HepG2 (cell line): Measurements from ENCODE around the gene SUPT4H1. TPM values are rescaled to one million over a fixed set of nuclear protein-coding genes. Genes with fewer than 3 reads are reported as not detected.

Experiments
- ARNT ChIP-seq: fragments of 450-650 bp; IDR thresholded peaks from 2 replicates; pipeline ENCODE4 v1.6.1; 2017
- HMG20A ChIP-seq: IDR thresholded peaks from 2 replicates; pipeline ENCODE4 v1.6.1; 2016; ENCODE audit warnings: borderline replicate concordance
- MAFF ChIP-seq: IDR thresholded peaks from 2 replicates; pipeline ENCODE4 v1.6.1; 2011; ENCODE audit warnings: low read depth, low read length, improper control_type of control experiment
- MBD4 ChIP-seq: IDR thresholded peaks from 2 replicates; pipeline ENCODE4 v1.6.1; 2012; ENCODE audit warnings: low read length, inconsistent platforms, borderline replicate concordance
- NR2F6 ChIP-seq, 2 experiments: IDR thresholded peaks; 2 replicates each; pipeline ENCODE4 v1.6.1; 2016; ENCODE audit warnings: antibody characterized with exemption in 1 of 2, mild to moderate bottlenecking in 1 of 2
- POLR2AphosphoS5 ChIP-seq: IDR thresholded peaks from 2 replicates; pipeline ENCODE4 v1.6.1; 2012; ENCODE audit warnings: low read depth, low read length
- POLR2G ChIP-seq: fragments of 200-400 bp; formaldehyde crosslinking; IDR thresholded peaks from 2 replicates; pipeline ENCODE4 v1.6.1; 2018; ENCODE audit warnings: mild to moderate bottlenecking, low read depth, low read length, moderate library complexity
- SYNCRIP ChIP-seq: fragments of 200-400 bp; formaldehyde crosslinking; IDR thresholded peaks from 2 replicates; pipeline ENCODE4 v1.6.1; 2018; ENCODE audit warnings: mild to moderate bottlenecking, low read depth, low read length; ENCODE audit not compliant: insufficient read depth
- XRCC5 ChIP-seq: fragments of 200-400 bp; formaldehyde crosslinking; optimal IDR thresholded peaks from 2 replicates; pipeline ENCODE3; 2017; ENCODE audit warnings: mild to moderate bottlenecking, low read length
- ZNF256 ChIP-seq: sonication (generic); formaldehyde crosslinking; conservative IDR thresholded peaks from 2 replicates; pipeline ENCODE4 v1.4.0; 2020; ENCODE audit warnings: missing genetic modification reagents
- ZNF670 ChIP-seq: sonication (generic); formaldehyde crosslinking; IDR thresholded peaks from 2 replicates; pipeline ENCODE4 v1.8.0; 2022; ENCODE audit warnings: mild to moderate bottlenecking, missing genetic modification reagents, borderline replicate concordance
- ZNF782 ChIP-seq: sonication (generic); formaldehyde crosslinking; IDR thresholded peaks from 2 replicates; pipeline ENCODE4 v1.4.0; 2020; ENCODE audit warnings: missing genetic modification reagents, mild to moderate bottlenecking, borderline replicate concordance
- ZSCAN25 ChIP-seq: sonication (generic); formaldehyde crosslinking; IDR thresholded peaks from 2 replicates; pipeline ENCODE4 v1.8.0; 2022; ENCODE audit warnings: mild to moderate bottlenecking, missing genetic modification reagents
- polyA plus RNA-seq, 8 experiments: library from polyadenylated mRNA; depleted of rRNA in 3 of 8; stranded (reverse) in 7 of 8; unstranded in 1 of 8; fragments of >200 nt; fragmentation: Illumina TruSeq in 4 of 8; extraction: Trizol in 4 of 8; gene quantifications; 2 replicates each; pipeline versions ENCODE4 v1.2.1 to v1.2.3, GENCODE V29; 2011 to 2016; ENCODE audit warnings: low read depth in 4 of 8, missing spikeins in 1 of 8, mixed read lengths in 1 of 8; ENCODE audit not compliant: insufficient read depth in 1 of 8
- total RNA-seq, 5 experiments: library from RNA; depleted of rRNA; stranded (reverse); fragments of >200 nt; fragmentation: Illumina TruSeq; extraction: Trizol; gene quantifications; 2 replicates each; pipeline ENCODE4 v1.2.3, GENCODE V29; 2016; ENCODE audit warnings: low read depth in 1 of 5
- TF ChIP-seq, protein P1 (sequence below), 2 experiments: sonication (generic) in 1 of 2; formaldehyde crosslinking in 1 of 2; IDR thresholded peaks; 2 replicates each; pipeline versions ENCODE4 v1.4.0 to v1.6.1; 2016 to 2020; ENCODE audit warnings: borderline replicate concordance in 1 of 2, low read depth in 1 of 2, mild to moderate bottlenecking in 1 of 2, missing genetic modification reagents in 1 of 2
- TF ChIP-seq, protein P2 (sequence below): sonication (generic); formaldehyde crosslinking; IDR thresholded peaks from 2 replicates; pipeline ENCODE4 v1.5.0; 2020; ENCODE audit warnings: missing genetic modification reagents
- TF ChIP-seq, protein P3 (sequence below): fragments of 450-650 bp; IDR thresholded peaks from 2 replicates; pipeline ENCODE4 v1.6.1; 2017
- TF ChIP-seq, protein P4 (sequence below): sonication (generic); formaldehyde crosslinking; IDR thresholded peaks from 2 replicates; pipeline ENCODE4 v1.4.0; 2020; ENCODE audit warnings: missing genetic modification reagents
- TF ChIP-seq, protein P5 (sequence below): sonication (generic); formaldehyde crosslinking; IDR thresholded peaks from 2 replicates; pipeline ENCODE4 v1.5.0; 2020; ENCODE audit warnings: missing genetic modification reagents, mild to moderate bottlenecking, borderline replicate concordance
- TF ChIP-seq, protein P6 (sequence below): sonication (generic); formaldehyde crosslinking; IDR thresholded peaks from 2 replicates; pipeline ENCODE4 v1.4.0; 2020; ENCODE audit warnings: missing genetic modification reagents

SUPT4H1 gene
- total and polyA plus RNA-seq, 2 of the 13 experiments (the other 11 are each of a cell fraction or from before 2014, with no cell fraction given): 155 to 244 TPM

DNA sequence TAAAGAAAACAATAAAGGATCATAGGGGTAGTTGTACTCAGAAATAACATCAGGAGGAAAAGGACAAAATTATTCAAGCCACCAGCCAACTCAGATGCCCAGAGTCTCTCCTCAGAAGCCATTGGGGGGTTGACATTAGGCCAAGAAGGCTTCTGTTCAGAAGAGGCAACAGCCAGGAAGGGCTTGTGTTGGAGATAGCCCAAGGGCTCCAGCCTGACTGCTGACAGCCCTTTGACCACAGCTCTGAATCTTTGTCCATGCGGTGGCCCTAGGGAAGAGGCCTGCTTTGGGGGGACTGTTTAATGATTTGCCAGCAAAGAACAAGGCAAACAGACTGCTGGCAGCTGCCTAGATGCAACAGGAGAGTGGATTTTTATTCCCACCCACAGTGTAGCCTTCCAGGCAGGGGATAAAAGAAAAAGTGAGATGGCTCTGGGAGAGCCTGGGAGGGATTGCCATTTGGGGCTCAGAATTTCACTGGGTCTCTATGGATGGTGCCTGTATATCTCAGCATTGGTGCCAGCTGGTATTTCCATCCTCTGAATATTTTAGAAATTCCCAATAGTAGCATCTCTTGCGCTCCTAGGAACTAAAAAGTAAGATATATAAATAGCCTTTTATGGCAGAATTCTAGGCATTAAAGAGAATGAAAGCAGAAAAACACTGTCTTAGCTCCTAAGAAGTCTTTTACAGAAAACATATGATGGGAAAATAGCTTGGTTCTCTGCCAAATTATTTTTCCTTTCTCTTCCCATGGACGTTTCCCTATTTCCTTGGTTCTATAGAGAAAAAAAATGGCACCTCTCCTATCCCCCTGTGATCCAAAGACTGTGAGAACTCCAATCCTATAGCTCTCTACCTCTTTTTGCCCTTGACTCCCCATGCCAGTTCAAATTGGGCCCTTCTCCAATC is 29.4 kb upstream of the SUPT4H1 start (continued):
- TF ChIP-seq, protein P1, sequence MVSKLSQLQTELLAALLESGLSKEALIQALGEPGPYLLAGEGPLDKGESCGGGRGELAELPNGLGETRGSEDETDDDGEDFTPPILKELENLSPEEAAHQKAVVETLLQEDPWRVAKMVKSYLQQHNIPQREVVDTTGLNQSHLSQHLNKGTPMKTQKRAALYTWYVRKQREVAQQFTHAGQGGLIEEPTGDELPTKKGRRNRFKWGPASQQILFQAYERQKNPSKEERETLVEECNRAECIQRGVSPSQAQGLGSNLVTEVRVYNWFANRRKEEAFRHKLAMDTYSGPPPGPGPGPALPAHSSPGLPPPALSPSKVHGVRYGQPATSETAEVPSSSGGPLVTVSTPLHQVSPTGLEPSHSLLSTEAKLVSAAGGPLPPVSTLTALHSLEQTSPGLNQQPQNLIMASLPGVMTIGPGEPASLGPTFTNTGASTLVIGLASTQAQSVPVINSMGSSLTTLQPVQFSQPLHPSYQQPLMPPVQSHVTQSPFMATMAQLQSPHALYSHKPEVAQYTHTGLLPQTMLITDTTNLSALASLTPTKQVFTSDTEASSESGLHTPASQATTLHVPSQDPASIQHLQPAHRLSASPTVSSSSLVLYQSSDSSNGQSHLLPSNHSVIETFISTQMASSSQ (IDR thresholded peaks at IDR 0.05; ENCODE audit: low read depth): peak; percentile 100
- TF ChIP-seq, protein P1 (CRISPR knock-in tag; IDR thresholded peaks at IDR 0.05; ENCODE audit: borderline replicate concordance): peak; percentile 100
- TF ChIP-seq POLR2AphosphoS5 (peak; percentile 96), MAFF (no peak), ZNF670 (peak; percentile 96), POLR2G (peak; percentile 91), ZNF256 (CRISPR knock-in tag) (peak; percentile 68; the same call in 1 of the 2 replicates), MBD4 (no peak), ARNT (no peak), SYNCRIP (no peak), XRCC5 (peak; percentile 94), ZSCAN25 (no peak), HMG20A (CRISPR knock-in tag) (peak; percentile 94), ZNF782 (no peak), NR2F6 (IDR thresholded peaks at IDR 0.05) (peak; percentile 81), NR2F6 (CRISPR knock-in tag; IDR thresholded peaks at IDR 0.05) (peak; percentile 89)
- TF ChIP-seq, protein P2, sequence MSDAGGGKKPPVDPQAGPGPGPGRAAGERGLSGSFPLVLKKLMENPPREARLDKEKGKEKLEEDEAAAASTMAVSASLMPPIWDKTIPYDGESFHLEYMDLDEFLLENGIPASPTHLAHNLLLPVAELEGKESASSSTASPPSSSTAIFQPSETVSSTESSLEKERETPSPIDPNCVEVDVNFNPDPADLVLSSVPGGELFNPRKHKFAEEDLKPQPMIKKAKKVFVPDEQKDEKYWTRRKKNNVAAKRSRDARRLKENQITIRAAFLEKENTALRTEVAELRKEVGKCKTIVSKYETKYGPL: no peak
- TF ChIP-seq, protein P3, sequence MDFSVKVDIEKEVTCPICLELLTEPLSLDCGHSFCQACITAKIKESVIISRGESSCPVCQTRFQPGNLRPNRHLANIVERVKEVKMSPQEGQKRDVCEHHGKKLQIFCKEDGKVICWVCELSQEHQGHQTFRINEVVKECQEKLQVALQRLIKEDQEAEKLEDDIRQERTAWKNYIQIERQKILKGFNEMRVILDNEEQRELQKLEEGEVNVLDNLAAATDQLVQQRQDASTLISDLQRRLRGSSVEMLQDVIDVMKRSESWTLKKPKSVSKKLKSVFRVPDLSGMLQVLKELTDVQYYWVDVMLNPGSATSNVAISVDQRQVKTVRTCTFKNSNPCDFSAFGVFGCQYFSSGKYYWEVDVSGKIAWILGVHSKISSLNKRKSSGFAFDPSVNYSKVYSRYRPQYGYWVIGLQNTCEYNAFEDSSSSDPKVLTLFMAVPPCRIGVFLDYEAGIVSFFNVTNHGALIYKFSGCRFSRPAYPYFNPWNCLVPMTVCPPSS: no peak
- TF ChIP-seq, protein P4, sequence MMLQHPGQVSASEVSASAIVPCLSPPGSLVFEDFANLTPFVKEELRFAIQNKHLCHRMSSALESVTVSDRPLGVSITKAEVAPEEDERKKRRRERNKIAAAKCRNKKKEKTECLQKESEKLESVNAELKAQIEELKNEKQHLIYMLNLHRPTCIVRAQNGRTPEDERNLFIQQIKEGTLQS: peak; percentile 41; the same call in 1 of the 2 replicates
- TF ChIP-seq, protein P5, sequence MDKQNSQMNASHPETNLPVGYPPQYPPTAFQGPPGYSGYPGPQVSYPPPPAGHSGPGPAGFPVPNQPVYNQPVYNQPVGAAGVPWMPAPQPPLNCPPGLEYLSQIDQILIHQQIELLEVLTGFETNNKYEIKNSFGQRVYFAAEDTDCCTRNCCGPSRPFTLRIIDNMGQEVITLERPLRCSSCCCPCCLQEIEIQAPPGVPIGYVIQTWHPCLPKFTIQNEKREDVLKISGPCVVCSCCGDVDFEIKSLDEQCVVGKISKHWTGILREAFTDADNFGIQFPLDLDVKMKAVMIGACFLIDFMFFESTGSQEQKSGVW (CRISPR knock-in tag): no peak
- TF ChIP-seq, protein P6, sequence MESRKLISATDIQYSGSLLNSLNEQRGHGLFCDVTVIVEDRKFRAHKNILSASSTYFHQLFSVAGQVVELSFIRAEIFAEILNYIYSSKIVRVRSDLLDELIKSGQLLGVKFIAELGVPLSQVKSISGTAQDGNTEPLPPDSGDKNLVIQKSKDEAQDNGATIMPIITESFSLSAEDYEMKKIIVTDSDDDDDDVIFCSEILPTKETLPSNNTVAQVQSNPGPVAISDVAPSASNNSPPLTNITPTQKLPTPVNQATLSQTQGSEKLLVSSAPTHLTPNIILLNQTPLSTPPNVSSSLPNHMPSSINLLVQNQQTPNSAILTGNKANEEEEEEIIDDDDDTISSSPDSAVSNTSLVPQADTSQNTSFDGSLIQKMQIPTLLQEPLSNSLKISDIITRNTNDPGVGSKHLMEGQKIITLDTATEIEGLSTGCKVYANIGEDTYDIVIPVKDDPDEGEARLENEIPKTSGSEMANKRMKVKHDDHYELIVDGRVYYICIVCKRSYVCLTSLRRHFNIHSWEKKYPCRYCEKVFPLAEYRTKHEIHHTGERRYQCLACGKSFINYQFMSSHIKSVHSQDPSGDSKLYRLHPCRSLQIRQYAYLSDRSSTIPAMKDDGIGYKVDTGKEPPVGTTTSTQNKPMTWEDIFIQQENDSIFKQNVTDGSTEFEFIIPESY (CRISPR knock-in tag): peak; percentile 54; the same call in 1 of the 2 replicates
